Measurements from ENCODE around the gene MGAT1.
"Not testable (repeated sequence)": the region's sequence is repeated elsewhere in the genome, so short reads cannot be mapped to it uniquely, and the experiment has no call there.

MGAT1 gene

GRCh38 chr5:180803181-180804128, 849 bp upstream of the MGAT1 start:
- no peak for DNase-seq

- DNase-seq, result no peak
Observed at GRCh38 chr5:180801596-180802324, 846 bp downstream of the MGAT1 start.

GRCh38 chr5:180799902-180800801, 2.5 kb downstream of the MGAT1 start:
- DNase-seq, result no peak

GRCh38 chr5:180799194-180799593, 3.4 kb downstream of the MGAT1 start:
- no peak for DNase-seq

- no peak for DNase-seq
Observed at GRCh38 chr5:180798193-180798592, 4.4 kb downstream of the MGAT1 start.

GRCh38 chr5:180797256-180798192, 5.1 kb downstream of the MGAT1 start:
- no peak for DNase-seq

GRCh38 chr5:180795771-180796313, 6.8 kb downstream of the MGAT1 start:
- DNase-seq, result no peak

GRCh38 chr5:180792965-180793287, 9.7 kb downstream of the MGAT1 start:
- DNase-seq, result no peak

GRCh38 chr5:180792287-180792964, 10.2 kb downstream of the MGAT1 start:
- DNase-seq, result no peak

GRCh38 chr5:180791611-180792213, 10.9 kb downstream of the MGAT1 start:
- DNase-seq, result no peak

- DNase-seq, result no peak
Observed at GRCh38 chr5:180790524-180790923, 12.1 kb downstream of the MGAT1 start.

GRCh38 chr5:180790020-180790419, 12.6 kb downstream of the MGAT1 start:
- no peak for DNase-seq

- DNase-seq, result not testable (repeated sequence)
Observed at GRCh38 chr5:180788651-180789410, 13.8 kb downstream of the MGAT1 start.

GRCh38 chr5:180787711-180788431, 14.7 kb downstream of the MGAT1 start:
- no peak for DNase-seq

GRCh38 chr5:180786531-180787398, 15.8 kb downstream of the MGAT1 start:
- no peak for DNase-seq

GRCh38 chr5:180785794-180786221, 16.8 kb downstream of the MGAT1 start:
- no peak for DNase-seq

GRCh38 chr5:180785121-180785781, 17.4 kb downstream of the MGAT1 start:
- DNase-seq, result no peak
